HepG2 (cell line): ENCODE results near the gene TOMM40L. TPM values are rescaled to one million over a fixed set of nuclear protein-coding genes. Genes with fewer than 3 reads are reported as not detected.
A peak's percentile ranks its signal among the peaks of the same experiment; 100 is the strongest.

Experiments used
- ATM ChIP-seq: fragments of 450-650 bp; IDR thresholded peaks from 2 replicates; pipeline ENCODE4 v1.7.1; 2017; ENCODE audit warnings: mild to moderate bottlenecking, borderline replicate concordance
- CCDC6 ChIP-seq: sonication (generic); formaldehyde crosslinking; IDR thresholded peaks from 2 replicates; pipeline ENCODE4 v1.8.1; 2022; ENCODE audit warnings: mild to moderate bottlenecking, missing genetic modification reagents, moderate library complexity
- DMAP1 ChIP-seq: IDR thresholded peaks from 2 replicates; pipeline ENCODE4 v1.6.1; 2016
- NCOA5 ChIP-seq: sonication (generic); formaldehyde crosslinking; IDR thresholded peaks from 2 replicates; pipeline ENCODE4 v1.4.0; 2020; ENCODE audit warnings: missing genetic modification reagents
- NFIB ChIP-seq: sonication (generic); formaldehyde crosslinking; IDR thresholded peaks from 2 replicates; pipeline ENCODE4 v1.9.0; 2021; ENCODE audit warnings: missing genetic modification reagents, mild to moderate bottlenecking, borderline replicate concordance
- PCBP2 ChIP-seq: fragments of 200-400 bp; formaldehyde crosslinking; optimal IDR thresholded peaks from 2 replicates; pipeline ENCODE3; 2018; ENCODE audit warnings: low read length, low read depth; ENCODE audit not compliant: poor library complexity, severe bottlenecking
- PHF21A ChIP-seq: sonication (generic); formaldehyde crosslinking; IDR thresholded peaks from 2 replicates; pipeline ENCODE4 v1.5.0; 2020; ENCODE audit warnings: mild to moderate bottlenecking, missing genetic modification reagents
- ZNF10 ChIP-seq: sonication (generic); formaldehyde crosslinking; IDR thresholded peaks from 2 replicates; pipeline ENCODE4 v1.4.0; 2020; ENCODE audit warnings: mild to moderate bottlenecking, low read depth, missing genetic modification reagents, borderline replicate concordance
- ZNF143 ChIP-seq: sonication (generic); formaldehyde crosslinking; IDR thresholded peaks from 2 replicates; pipeline ENCODE4 v1.4.0; 2020; ENCODE audit warnings: missing genetic modification reagents
- ZNF253 ChIP-seq: sonication (generic); formaldehyde crosslinking; IDR thresholded peaks from 2 replicates; pipeline ENCODE4 v1.8.0; 2022; ENCODE audit warnings: mild to moderate bottlenecking, missing genetic modification reagents, borderline replicate concordance
- ZNF326 ChIP-seq: sonication (generic); formaldehyde crosslinking; IDR thresholded peaks from 2 replicates; pipeline ENCODE4 v1.4.0; 2020; ENCODE audit warnings: missing genetic modification reagents, borderline replicate concordance
- ZNF468 ChIP-seq: sonication (generic); formaldehyde crosslinking; IDR thresholded peaks from 2 replicates; pipeline ENCODE4 v1.8.0; 2022; ENCODE audit warnings: mild to moderate bottlenecking, moderate library complexity, missing genetic modification reagents
- ZNF790 ChIP-seq: sonication (generic); formaldehyde crosslinking; IDR thresholded peaks from 2 replicates; pipeline ENCODE4 v1.8.0; 2022; ENCODE audit warnings: missing genetic modification reagents, mild to moderate bottlenecking, borderline replicate concordance
- polyA plus RNA-seq, 8 experiments: library from polyadenylated mRNA; depleted of rRNA in 3 of 8; stranded (reverse) in 7 of 8; unstranded in 1 of 8; fragments of >200 nt; fragmentation: Illumina TruSeq in 4 of 8; extraction: Trizol in 4 of 8; gene quantifications; 2 replicates each; pipeline versions ENCODE4 v1.2.1 to v1.2.3, GENCODE V29; 2011 to 2016; ENCODE audit warnings: low read depth in 4 of 8, missing spikeins in 1 of 8, mixed read lengths in 1 of 8; ENCODE audit not compliant: insufficient read depth in 1 of 8
- total RNA-seq, 5 experiments: library from RNA; depleted of rRNA; stranded (reverse); fragments of >200 nt; fragmentation: Illumina TruSeq; extraction: Trizol; gene quantifications; 2 replicates each; pipeline ENCODE4 v1.2.3, GENCODE V29; 2016; ENCODE audit warnings: low read depth in 1 of 5
- TF ChIP-seq, protein P1 (sequence below): IDR thresholded peaks from 2 replicates; pipeline ENCODE4 v1.6.1; 2012; ENCODE audit warnings: low read length, improper control_type of control experiment
- TF ChIP-seq, protein P2 (sequence below): IDR thresholded peaks from 2 replicates; pipeline ENCODE4 v1.6.1; 2016; ENCODE audit warnings: low read depth, control low read depth
- TF ChIP-seq, protein P3 (sequence below): sonication (generic); formaldehyde crosslinking; IDR thresholded peaks from 2 replicates; pipeline ENCODE4 v1.4.0; 2020; ENCODE audit warnings: mild to moderate bottlenecking, missing genetic modification reagents, borderline replicate concordance
- TF ChIP-seq, protein P4 (sequence below): fragments of 450-650 bp; IDR thresholded peaks from 2 replicates; pipeline ENCODE4 v1.6.1; 2017; ENCODE audit warnings: mild to moderate bottlenecking
- TF ChIP-seq, protein P5 (sequence below): sonication (generic); formaldehyde crosslinking; IDR thresholded peaks from 2 replicates; pipeline ENCODE4 v1.5.0; 2020; ENCODE audit warnings: mild to moderate bottlenecking, missing genetic modification reagents

TOMM40L gene
- total and polyA plus RNA-seq, 2 of the 13 experiments (the other 11 are each of a cell fraction or from before 2014, with no cell fraction given): 14.1 to 26.2 TPM

DNA sequence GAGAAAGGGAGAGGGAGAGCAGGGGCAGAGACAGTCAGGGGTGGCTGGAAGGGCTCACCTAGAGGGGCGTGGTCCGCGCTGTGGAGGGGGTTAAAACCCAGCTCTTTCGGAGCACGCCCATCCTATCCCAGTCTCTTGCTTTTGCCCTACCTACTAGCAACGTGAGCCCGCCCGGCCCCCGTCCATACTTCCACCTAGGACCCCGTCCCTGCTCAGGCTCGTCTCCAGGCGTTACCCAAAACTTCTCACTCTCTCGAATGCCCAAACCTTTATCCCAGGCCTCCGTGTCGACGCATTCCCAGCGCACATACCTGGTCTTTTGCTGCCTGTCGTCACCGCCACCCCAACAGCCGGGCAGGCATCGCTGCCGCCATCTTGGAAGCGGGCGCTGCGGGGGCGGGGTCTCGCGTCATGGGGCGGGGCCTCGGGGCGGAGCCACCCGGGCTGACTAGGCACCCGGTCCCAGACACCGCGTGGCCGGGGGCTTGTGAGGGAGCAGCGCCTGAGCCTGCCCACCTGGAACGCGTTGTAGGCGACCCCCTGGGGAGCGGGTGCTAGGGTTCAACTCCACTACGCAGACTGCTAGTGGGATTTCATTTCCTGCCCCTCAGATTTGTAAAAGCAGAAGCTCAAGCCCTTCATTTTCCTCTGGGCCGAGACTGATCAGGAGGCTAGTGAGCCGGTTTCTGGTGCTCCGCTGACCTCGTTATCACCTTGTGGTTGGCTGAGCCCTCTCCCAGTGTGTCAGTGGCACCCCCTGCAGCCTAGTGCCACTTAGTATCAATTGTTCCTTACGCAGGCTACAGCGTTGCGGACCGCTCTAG lies 48.5 kb upstream of the TOMM40L start, which contains the start of gene B4GALT3 (continued):
- TF ChIP-seq, protein P1, sequence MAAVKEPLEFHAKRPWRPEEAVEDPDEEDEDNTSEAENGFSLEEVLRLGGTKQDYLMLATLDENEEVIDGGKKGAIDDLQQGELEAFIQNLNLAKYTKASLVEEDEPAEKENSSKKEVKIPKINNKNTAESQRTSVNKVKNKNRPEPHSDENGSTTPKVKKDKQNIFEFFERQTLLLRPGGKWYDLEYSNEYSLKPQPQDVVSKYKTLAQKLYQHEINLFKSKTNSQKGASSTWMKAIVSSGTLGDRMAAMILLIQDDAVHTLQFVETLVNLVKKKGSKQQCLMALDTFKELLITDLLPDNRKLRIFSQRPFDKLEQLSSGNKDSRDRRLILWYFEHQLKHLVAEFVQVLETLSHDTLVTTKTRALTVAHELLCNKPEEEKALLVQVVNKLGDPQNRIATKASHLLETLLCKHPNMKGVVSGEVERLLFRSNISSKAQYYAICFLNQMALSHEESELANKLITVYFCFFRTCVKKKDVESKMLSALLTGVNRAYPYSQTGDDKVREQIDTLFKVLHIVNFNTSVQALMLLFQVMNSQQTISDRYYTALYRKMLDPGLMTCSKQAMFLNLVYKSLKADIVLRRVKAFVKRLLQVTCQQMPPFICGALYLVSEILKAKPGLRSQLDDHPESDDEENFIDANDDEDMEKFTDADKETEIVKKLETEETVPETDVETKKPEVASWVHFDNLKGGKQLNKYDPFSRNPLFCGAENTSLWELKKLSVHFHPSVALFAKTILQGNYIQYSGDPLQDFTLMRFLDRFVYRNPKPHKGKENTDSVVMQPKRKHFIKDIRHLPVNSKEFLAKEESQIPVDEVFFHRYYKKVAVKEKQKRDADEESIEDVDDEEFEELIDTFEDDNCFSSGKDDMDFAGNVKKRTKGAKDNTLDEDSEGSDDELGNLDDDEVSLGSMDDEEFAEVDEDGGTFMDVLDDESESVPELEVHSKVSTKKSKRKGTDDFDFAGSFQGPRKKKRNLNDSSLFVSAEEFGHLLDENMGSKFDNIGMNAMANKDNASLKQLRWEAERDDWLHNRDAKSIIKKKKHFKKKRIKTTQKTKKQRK: no peak
- TF ChIP-seq, protein P2, sequence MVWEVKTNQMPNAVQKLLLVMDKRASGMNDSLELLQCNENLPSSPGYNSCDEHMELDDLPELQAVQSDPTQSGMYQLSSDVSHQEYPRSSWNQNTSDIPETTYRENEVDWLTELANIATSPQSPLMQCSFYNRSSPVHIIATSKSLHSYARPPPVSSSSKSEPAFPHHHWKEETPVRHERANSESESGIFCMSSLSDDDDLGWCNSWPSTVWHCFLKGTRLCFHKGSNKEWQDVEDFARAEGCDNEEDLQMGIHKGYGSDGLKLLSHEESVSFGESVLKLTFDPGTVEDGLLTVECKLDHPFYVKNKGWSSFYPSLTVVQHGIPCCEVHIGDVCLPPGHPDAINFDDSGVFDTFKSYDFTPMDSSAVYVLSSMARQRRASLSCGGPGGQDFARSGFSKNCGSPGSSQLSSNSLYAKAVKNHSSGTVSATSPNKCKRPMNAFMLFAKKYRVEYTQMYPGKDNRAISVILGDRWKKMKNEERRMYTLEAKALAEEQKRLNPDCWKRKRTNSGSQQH (CRISPR knock-in tag): peak; percentile 50; the same call in 1 of the 2 replicates
- TF ChIP-seq ZNF10 (CRISPR knock-in tag) (no peak), ZNF326 (CRISPR knock-in tag) (no peak), NFIB (CRISPR knock-in tag) (no peak), PCBP2 (no peak), ZNF143 (CRISPR knock-in tag) (0 out of 2 replicates have a peak, but pooled peaks have one; percentile 53), ZNF253 (0 out of 2 replicates have a peak, but pooled peaks have one; percentile 42), PHF21A (CRISPR knock-in tag) (peak; percentile 75), NCOA5 (CRISPR knock-in tag) (no peak), CCDC6 (CRISPR knock-in tag) (no peak), DMAP1 (CRISPR knock-in tag) (peak; percentile 98), ZNF790 (CRISPR knock-in tag) (0 out of 2 replicates have a peak, but pooled peaks have one; percentile 27), ZNF468 (peak; percentile 47; the same call in 1 of the 2 replicates), ATM (no peak)
- TF ChIP-seq, protein P3, sequence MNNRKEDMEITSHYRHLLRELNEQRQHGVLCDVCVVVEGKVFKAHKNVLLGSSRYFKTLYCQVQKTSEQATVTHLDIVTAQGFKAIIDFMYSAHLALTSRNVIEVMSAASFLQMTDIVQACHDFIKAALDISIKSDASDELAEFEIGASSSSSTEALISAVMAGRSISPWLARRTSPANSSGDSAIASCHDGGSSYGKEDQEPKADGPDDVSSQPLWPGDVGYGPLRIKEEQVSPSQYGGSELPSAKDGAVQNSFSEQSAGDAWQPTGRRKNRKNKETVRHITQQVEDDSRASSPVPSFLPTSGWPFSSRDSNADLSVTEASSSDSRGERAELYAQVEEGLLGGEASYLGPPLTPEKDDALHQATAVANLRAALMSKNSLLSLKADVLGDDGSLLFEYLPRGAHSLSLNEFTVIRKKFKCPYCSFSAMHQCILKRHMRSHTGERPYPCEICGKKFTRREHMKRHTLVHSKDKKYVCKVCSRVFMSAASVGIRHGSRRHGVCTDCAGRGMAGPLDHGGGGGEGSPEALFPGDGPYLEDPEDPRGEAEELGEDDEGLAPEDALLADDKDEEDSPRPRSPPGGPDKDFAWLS (CRISPR knock-in tag): 0 out of 2 replicates have a peak, but pooled peaks have one; percentile 86
- TF ChIP-seq, protein P4, sequence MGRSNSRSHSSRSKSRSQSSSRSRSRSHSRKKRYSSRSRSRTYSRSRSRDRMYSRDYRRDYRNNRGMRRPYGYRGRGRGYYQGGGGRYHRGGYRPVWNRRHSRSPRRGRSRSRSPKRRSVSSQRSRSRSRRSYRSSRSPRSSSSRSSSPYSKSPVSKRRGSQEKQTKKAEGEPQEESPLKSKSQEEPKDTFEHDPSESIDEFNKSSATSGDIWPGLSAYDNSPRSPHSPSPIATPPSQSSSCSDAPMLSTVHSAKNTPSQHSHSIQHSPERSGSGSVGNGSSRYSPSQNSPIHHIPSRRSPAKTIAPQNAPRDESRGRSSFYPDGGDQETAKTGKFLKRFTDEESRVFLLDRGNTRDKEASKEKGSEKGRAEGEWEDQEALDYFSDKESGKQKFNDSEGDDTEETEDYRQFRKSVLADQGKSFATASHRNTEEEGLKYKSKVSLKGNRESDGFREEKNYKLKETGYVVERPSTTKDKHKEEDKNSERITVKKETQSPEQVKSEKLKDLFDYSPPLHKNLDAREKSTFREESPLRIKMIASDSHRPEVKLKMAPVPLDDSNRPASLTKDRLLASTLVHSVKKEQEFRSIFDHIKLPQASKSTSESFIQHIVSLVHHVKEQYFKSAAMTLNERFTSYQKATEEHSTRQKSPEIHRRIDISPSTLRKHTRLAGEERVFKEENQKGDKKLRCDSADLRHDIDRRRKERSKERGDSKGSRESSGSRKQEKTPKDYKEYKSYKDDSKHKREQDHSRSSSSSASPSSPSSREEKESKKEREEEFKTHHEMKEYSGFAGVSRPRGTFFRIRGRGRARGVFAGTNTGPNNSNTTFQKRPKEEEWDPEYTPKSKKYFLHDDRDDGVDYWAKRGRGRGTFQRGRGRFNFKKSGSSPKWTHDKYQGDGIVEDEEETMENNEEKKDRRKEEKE: no peak
- TF ChIP-seq, protein P5, sequence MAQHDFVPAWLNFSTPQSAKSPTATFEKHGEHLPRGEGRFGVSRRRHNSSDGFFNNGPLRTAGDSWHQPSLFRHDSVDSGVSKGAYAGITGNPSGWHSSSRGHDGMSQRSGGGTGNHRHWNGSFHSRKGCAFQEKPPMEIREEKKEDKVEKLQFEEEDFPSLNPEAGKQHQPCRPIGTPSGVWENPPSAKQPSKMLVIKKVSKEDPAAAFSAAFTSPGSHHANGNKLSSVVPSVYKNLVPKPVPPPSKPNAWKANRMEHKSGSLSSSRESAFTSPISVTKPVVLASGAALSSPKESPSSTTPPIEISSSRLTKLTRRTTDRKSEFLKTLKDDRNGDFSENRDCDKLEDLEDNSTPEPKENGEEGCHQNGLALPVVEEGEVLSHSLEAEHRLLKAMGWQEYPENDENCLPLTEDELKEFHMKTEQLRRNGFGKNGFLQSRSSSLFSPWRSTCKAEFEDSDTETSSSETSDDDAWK: no peak
